Measurements from ENCODE around the gene CMPK2. TPM values are rescaled to one million over a fixed set of nuclear protein-coding genes. Genes with fewer than 3 reads are reported as not detected.

The CMPK2 gene
- total and polyA plus RNA-seq, 10 of the 15 experiments (the other 5 are each of a cell fraction or from before 2014, with no cell fraction given): 0.50 to 5.6 (median 3.2) TPM

GRCh38 chr2:6854416-6854815 is 11.3 kb downstream of the CMPK2 start (continued):
- no peak for TF ChIP-seq REST (IDR thresholded peaks at IDR 0.05; ENCODE audit: low read depth, low read length)
- TF ChIP-seq PRDM15 (CRISPR knock-in tag; IDR thresholded peaks at IDR 0.05): no peak
- TF ChIP-seq ZBTB11 (CRISPR knock-in tag; IDR thresholded peaks at IDR 0.05): no peak
- TF ChIP-seq NRF1 (conservative IDR thresholded peaks at IDR 0.05; ENCODE audit: low read depth, low read length): no peak

Measured in GM12878 (cell line).